NOMO-1 treated with DMSO at 0.1 percent for 48 hours (cell line): Measurements from ENCODE around the gene TNFAIP8L3.
"Not testable (repeated sequence)": the region's sequence is repeated elsewhere in the genome, so short reads cannot be mapped to it uniquely, and the experiment has no call there.

Source experiments
- DNase-seq: peaks from one replicate; lab custom pipeline; 2025; ENCODE audit not compliant: unreplicated experiment; lab: John Stamatoyannopoulos, UW

The TNFAIP8L3 gene

DNA sequence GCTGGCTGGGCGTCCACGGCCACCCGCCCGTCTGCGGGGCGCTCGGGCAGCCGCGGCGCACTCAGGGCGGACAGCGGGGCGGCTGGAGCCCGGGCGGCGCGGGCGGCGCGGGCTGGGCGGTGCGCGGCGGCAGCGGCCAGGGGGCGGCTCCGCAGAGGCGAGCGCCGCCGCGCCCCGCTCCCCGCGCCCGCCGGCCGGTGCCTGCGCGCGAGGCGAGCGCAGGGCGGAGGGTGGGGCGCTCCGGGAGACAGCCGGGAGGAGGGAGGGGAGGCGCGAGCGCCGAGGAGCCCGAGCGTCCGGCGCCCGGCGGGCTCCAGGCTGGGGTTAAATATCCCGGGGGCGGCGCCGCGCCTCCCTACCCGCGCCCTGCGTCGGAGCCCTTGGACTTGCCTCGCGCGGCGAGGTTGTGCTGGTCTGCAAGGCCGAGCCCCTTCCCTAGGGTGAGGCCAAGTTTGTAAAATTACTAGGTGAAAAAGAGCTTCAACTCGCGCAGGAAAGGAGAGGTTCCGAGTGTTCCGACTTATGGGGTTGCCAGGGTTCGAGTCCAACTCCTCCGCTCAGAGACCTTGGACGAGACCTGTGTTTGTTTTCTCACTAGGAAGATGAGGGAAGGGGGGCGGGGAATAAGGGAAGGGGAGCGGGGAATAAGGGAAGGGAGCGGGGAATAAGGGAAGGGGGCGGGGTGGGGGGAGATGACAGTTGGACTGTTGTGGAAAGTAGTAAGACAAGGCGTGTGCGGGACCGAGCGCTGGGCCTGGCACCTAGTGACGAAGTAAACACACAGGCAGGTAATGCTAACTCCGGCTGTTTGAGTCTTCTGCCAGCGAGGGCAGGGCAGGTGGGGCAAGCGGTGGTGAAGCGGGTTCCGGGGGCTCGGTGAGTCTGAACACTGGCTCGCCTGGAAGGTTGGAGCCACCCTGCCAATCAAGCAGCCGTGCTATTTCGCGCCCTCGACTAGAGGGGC lies at the start of gene TNFAIP8L3:
TSS of gene TNFAIP8L3 (minus strand) at position 301 of the 964 bp plus-strand sequence. CDS start 311 bp downstream, outside the sequence.
- no peak for DNase-seq

DNA sequence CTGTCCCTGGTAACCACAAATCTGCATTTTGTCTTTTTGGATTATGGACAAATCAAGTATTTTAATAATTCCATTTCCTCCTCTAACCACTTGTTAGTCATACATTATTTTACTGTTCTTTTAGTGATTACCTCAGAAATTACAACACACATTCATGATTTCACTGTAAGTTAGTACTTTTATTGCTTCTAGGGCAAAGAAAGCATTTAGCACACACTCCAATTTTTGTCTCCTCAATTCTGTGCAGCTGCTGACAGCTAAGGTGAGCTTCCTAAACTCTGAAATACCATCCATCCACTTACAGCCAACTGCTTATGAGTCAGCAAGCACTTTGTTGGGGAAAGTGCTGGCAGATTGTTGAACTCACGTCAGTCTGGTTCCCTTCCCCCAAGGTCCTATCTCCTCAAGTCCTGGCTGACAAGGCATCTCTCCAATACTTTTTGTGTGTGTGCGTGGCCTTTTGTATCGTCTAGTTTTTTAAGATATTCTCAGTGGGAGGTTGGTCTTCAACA lies 49.4 kb upstream of the TNFAIP8L3 start:
- DNase-seq = peak; percentile 60

DNA sequence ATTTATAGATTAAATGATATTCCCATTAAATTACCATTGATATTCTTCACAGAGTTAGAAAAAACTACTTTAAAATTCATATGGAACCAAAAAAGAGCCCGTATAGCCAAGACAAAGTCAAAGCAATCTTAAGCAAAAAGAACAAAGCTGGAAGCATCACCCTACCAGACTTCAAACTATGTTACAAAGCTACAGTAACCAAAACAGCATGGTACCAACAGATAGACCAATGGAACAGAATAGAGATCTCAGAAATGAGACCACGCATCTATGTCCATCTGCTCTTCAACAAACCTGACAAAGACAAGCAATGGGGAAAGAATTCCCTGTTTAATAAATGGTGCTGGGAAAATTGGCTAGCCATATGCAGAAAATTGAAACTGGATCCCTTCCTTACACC lies 45.6 kb upstream of the TNFAIP8L3 start:
- not testable (repeated sequence) for DNase-seq

DNA sequence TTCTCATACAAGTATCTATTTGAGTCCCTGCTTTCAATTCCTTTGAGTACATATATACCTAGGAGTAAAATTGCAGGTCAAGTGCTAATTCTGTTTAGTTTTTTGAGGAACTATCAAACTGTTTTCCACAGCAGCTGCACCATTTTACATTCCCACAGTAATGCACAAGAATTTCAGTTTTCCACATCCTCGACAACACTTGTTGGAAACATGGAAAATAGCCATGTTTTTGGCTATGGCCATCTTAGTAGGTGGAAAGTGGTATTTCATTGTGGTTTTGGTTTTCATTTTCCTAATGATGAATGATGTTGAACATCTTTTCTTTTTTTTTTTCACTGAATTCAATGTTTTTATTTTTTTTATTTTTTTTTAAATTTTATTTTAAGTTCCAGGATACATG lies 44.4 kb upstream of the TNFAIP8L3 start:
- no peak for DNase-seq

DNA sequence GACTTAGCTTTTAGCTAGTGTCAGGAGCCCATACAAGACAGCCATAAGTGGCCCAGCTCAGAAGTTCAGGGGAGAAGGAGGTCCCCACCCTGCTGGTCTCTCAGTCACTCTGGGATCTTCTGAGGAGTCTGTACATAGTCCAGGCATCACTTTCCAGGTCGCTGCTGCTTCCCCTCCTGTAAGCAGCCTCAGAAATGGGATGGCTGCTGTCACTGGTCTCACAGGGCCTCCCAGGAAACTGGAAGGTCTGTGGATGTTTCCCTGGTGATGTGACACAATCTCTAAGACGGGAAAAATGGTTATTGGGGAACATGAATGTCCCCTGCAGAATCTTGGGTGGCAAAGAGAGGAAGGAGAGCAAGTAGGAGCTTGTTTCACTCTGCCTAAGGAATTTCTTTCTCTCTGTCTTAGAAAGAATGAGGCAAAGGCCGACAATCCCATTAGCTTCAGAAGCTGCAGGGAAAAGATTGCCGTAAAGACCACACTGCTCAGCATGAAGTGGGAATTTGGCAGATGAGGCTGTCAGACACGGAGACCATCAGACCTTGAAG lies 43.2 kb upstream of the TNFAIP8L3 start:
- no peak for DNase-seq

DNA sequence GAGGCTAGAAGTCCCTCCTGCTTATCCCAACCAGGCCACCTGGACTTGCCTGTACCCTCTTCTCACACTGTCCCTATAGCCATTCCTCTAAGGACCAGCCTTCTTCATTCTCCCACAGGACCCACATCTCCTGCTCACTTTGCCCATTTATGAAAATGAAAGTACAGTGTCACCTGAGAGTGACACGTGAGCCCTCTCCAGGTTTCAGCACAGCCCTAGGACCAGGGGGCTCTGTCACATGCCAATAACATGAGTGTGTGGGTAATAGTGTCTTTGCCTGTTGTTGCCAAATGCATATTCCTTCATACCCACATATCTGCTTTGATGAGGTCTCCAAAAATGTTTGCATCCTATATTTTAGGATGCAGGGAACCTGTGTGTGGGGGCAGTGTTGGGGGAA lies 42.3 kb upstream of the TNFAIP8L3 start:
- no peak for DNase-seq

DNA sequence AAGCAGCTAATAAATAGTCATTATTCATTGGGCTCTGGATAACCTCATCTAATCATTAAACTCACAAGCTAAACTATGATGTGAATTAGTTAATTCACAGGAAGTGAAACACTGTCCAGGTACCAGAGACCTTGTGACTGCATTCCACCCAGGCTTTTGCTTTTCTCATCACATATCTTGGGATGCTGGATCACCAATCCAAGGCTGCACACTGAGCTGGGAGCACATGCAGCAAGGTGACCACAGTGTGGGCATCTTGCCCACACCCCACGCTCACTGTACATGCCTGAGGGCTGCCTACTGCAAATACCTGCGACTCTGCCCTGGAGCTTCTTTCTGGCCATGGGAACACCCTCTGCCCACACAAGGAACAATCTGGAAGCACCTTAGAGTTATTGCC lies 40.6 kb upstream of the TNFAIP8L3 start:
- DNase-seq = no peak

- no peak for DNase-seq
Observed at GRCh38 chr15:51134416-51135199, 39.9 kb upstream of the TNFAIP8L3 start.

GRCh38 chr15:51133140-51133765 lies 38.5 kb upstream of the TNFAIP8L3 start:
- no peak for DNase-seq

GRCh38 chr15:51132384-51133139 lies 37.9 kb upstream of the TNFAIP8L3 start:
- DNase-seq = no peak

GRCh38 chr15:51131596-51132290 lies 37.0 kb upstream of the TNFAIP8L3 start:
- no peak for DNase-seq

DNA sequence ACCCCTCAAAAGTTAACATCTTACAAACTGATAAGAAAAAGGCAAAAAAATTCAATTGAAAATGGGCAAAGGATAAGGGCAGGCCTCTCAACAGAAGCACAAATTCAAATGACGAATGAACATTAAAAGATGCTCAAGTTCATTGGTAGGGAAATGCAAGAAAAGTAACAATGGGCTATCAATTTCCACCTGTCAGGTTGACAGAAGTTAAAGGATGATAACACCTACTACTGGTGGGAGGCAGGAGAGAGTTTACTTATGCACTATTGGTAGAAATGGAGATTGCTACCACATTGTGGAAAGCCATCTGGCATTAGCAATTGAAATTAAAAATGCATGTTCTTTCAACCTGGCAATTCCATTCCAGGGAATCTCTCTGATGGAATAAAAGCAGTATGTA lies 35.6 kb upstream of the TNFAIP8L3 start:
- DNase-seq = no peak

GRCh38 chr15:51129535-51130188 lies 35.0 kb upstream of the TNFAIP8L3 start:
- no peak for DNase-seq

DNA sequence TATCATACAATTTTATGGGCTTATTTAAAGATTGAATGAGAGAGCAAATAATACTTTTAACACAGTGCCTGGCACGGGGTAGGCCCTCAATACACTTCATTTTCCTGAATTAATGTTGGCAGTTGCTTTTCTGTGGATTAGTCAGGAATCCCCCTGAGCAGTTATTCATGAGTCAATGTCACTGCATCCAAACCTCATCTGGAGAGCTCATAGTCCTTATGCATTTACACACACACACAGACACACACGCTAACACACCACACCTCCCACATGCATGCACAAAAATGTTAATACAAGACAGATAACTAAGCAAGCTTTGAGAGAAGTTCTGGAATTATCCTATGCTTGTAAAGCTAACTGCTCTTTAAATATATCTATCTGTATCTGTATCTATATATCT lies 34.0 kb upstream of the TNFAIP8L3 start:
- no peak for DNase-seq

DNA sequence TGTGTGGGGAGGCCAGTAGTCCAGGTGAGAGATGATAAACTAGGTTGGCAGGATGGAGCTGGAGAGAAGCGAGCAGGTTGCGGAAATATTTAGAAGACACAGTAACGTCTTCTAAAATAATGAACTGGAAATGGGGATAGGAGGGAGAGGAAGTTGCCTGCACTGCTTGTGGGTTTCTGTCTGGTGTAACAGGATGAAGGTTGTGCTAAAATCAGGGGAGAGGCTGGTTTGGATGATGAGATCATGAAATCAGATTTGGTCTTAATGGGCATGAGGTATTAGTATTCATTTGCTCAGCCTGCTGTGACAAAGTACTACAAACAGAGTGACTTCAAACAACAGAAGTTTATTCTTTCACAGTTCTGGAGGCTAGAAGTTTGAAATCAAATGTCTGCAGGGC lies 32.1 kb upstream of the TNFAIP8L3 start:
- DNase-seq = peak; percentile 89

DNA sequence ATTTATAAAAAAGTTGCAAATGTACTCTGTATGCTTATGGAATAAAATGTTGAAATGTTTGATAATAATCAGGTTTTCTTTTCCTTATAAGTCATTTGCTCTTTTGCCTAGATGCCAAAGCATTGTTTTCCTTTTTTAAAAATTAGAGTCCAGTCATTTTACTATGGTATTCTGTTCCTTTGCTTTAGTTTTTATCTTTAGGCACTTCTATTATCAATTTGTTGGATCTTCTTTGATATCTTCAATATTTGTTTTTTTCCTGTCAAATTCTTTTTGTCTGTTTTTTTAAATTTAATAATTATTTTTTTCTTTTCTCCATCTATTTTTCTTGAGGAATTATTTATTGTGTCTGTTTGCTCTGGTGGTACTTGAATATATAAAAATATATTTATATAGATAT lies 28.3 kb upstream of the TNFAIP8L3 start:
- DNase-seq = not testable (repeated sequence)

GRCh38 chr15:51121631-51122225 lies 27.0 kb upstream of the TNFAIP8L3 start:
- DNase-seq = no peak

DNA sequence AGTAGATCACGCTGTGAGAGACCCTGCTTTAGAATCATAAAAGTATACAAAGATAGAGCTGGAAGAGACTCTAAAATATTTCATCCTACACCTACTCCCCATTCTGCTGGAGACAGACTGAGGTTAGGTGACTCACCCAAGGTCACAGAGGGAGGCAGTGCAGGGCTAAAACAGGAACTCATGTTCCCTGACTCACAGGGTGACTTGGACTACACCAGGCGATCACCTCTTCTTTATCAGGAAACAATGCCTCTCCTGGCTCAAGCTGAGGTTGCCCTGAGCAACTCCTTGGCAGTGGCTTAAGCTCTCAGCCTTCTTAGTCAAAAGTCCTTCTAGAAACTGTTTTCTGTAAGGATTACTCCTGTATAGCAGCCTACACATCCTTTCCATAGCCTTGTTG lies 26.4 kb upstream of the TNFAIP8L3 start:
- peak; percentile 75 for DNase-seq

DNA sequence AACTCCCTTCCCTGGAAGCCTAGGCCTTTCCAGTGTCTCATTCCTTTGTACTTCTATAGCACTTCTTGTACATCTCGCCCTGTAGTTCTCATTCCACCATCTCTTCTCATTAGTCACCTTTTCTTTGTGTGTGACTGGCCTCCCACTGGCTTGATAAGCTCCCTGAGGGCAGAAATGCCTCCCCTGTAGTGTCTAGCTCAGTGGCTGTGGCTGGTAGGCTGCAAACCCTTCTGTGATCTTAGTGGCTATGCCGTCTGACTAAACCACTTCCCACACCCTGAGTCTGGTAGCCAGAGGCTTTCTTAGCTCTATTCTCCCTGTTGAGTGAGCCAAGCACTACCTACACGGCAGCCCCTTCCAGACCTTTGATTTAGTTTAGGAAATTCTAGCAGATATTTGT lies 24.4 kb upstream of the TNFAIP8L3 start:
- no peak for DNase-seq
